Measurements from ENCODE around the gene TAF13.

- no peak for TF ChIP-seq ERF (CRISPR knock-in tag; IDR thresholded peaks at IDR 0.05)
- TF ChIP-seq NEUROD1 (IDR thresholded peaks at IDR 0.05; ENCODE audit: borderline replicate concordance, low read depth, low read length, partially characterized antibody) = no peak
- TF ChIP-seq NR4A1 (CRISPR knock-in tag; IDR thresholded peaks at IDR 0.05) = no peak
- TF ChIP-seq NR4A1 (tag; IDR thresholded peaks at IDR 0.05) = no peak
- TF ChIP-seq, protein P1, sequence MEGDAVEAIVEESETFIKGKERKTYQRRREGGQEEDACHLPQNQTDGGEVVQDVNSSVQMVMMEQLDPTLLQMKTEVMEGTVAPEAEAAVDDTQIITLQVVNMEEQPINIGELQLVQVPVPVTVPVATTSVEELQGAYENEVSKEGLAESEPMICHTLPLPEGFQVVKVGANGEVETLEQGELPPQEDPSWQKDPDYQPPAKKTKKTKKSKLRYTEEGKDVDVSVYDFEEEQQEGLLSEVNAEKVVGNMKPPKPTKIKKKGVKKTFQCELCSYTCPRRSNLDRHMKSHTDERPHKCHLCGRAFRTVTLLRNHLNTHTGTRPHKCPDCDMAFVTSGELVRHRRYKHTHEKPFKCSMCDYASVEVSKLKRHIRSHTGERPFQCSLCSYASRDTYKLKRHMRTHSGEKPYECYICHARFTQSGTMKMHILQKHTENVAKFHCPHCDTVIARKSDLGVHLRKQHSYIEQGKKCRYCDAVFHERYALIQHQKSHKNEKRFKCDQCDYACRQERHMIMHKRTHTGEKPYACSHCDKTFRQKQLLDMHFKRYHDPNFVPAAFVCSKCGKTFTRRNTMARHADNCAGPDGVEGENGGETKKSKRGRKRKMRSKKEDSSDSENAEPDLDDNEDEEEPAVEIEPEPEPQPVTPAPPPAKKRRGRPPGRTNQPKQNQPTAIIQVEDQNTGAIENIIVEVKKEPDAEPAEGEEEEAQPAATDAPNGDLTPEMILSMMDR (IDR thresholded peaks at IDR 0.05 in 2 of 3, conservative IDR thresholded peaks at IDR 0.05 in 1 of 3; ENCODE audit: insufficient read depth in 2 of 3, low read depth in 1 of 3, low read length in 3 of 3) = no peak
These were observed 10.7 kb downstream of the TAF13 start for GRCh38 chr1:109065137-109065536.
